ENCODE results near the gene WARS2.
"Not testable (repeated sequence)": the region's sequence is repeated elsewhere in the genome, so short reads cannot be mapped to it uniquely, and the experiment has no call there.

Gene WARS2

GRCh38 chr1:119139857-119140176 lies 636 bp downstream of the WARS2 start:
- no peak for DNase-seq (ENCODE audit: low read depth in 2 of 2)

- DNase-seq (ENCODE audit: low read depth in 2 of 2): no peak
These were observed 1.1 kb downstream of the WARS2 start for GRCh38 chr1:119139403-119139802.

- no peak for DNase-seq (ENCODE audit: low read depth in 2 of 2)
These were observed 4.1 kb downstream of the WARS2 start for GRCh38 chr1:119136401-119136800.

- no peak for DNase-seq (ENCODE audit: low read depth in 2 of 2)
These were observed 6.5 kb downstream of the WARS2 start for GRCh38 chr1:119133987-119134386.

- no peak for DNase-seq (ENCODE audit: low read depth in 2 of 2)
These were observed 8.3 kb downstream of the WARS2 start for GRCh38 chr1:119132179-119132578.

GRCh38 chr1:119125874-119126273 lies 14.6 kb downstream of the WARS2 start:
- no peak for DNase-seq (ENCODE audit: low read depth in 2 of 2)

- DNase-seq (ENCODE audit: low read depth in 2 of 2): no peak
These were observed 15.7 kb downstream of the WARS2 start for GRCh38 chr1:119124764-119125163.

- not testable (repeated sequence) for DNase-seq (ENCODE audit: low read depth in 2 of 2)
These were observed 18.6 kb downstream of the WARS2 start for GRCh38 chr1:119121872-119122271.

- DNase-seq (ENCODE audit: low read depth in 2 of 2): no peak
These were observed 23.7 kb downstream of the WARS2 start for GRCh38 chr1:119116725-119117124.

- DNase-seq (ENCODE audit: low read depth in 2 of 2): no peak
These were observed 24.7 kb downstream of the WARS2 start for GRCh38 chr1:119115736-119116135.

GRCh38 chr1:119115311-119115710 lies 25.1 kb downstream of the WARS2 start:
- no peak for DNase-seq (ENCODE audit: low read depth in 2 of 2)

GRCh38 chr1:119114786-119115185 lies 25.7 kb downstream of the WARS2 start:
- DNase-seq (ENCODE audit: low read depth in 2 of 2): no peak

GRCh38 chr1:119112791-119113190 lies 27.7 kb downstream of the WARS2 start:
- no peak for DNase-seq (ENCODE audit: low read depth in 2 of 2)

- no peak for DNase-seq (ENCODE audit: low read depth in 2 of 2)
These were observed 28.2 kb downstream of the WARS2 start for GRCh38 chr1:119112244-119112643.

GRCh38 chr1:119108988-119109387 lies 31.5 kb downstream of the WARS2 start:
- no peak for DNase-seq (ENCODE audit: low read depth in 2 of 2)

GRCh38 chr1:119103764-119104163 lies 36.7 kb downstream of the WARS2 start:
- no peak for DNase-seq (ENCODE audit: low read depth in 2 of 2)

- DNase-seq (ENCODE audit: low read depth in 2 of 2): no peak
These were observed 38.4 kb downstream of the WARS2 start for GRCh38 chr1:119102051-119102450.

- DNase-seq (ENCODE audit: low read depth in 2 of 2): no peak
These were observed 38.9 kb downstream of the WARS2 start for GRCh38 chr1:119101563-119101962.

- DNase-seq (ENCODE audit: low read depth in 2 of 2): no peak
These were observed 40.7 kb downstream of the WARS2 start for GRCh38 chr1:119099775-119100174.

GRCh38 chr1:119097380-119097779 lies 43.1 kb downstream of the WARS2 start:
- DNase-seq (ENCODE audit: low read depth in 2 of 2): no peak

- DNase-seq (ENCODE audit: low read depth in 2 of 2): no peak
These were observed 46.7 kb downstream of the WARS2 start for GRCh38 chr1:119093721-119094120.

- no peak for DNase-seq (ENCODE audit: low read depth in 2 of 2)
These were observed 48.8 kb downstream of the WARS2 start for GRCh38 chr1:119091618-119092017.

GRCh38 chr1:119090250-119090649 lies 50.2 kb downstream of the WARS2 start:
- DNase-seq (ENCODE audit: low read depth in 2 of 2): no peak

- DNase-seq (ENCODE audit: low read depth in 2 of 2): no peak
These were observed 53.6 kb downstream of the WARS2 start for GRCh38 chr1:119086830-119087229.

- no peak for DNase-seq (ENCODE audit: low read depth in 2 of 2)
These were observed 55.7 kb downstream of the WARS2 start for GRCh38 chr1:119084798-119085197.

Measured in stimulated activated CD4-positive, alpha-beta T cell treated with anti-CD3 and anti-CD28 coated beads, Interleukin-1b, Interleukin-23, amount 100 ng/mL, for 1 hour (primary cell).